ENCODE measurements around the gene ATP10A.

The ATP10A gene

GRCh38 chr15:25848325-25848724, 14.8 kb downstream of the ATP10A start:
- TF ChIP-seq ZFP3 (CRISPR knock-in tag; IDR thresholded peaks at IDR 0.05): no peak
- TF ChIP-seq ZNF70 (CRISPR knock-in tag; IDR thresholded peaks at IDR 0.05): no peak
- no peak for TF ChIP-seq TOX (CRISPR knock-in tag; IDR thresholded peaks at IDR 0.05; ENCODE audit: borderline replicate concordance)
- no peak for TF ChIP-seq ZNF565 (CRISPR knock-in tag; conservative IDR thresholded peaks at IDR 0.05; ENCODE audit: low read depth)
- no peak for TF ChIP-seq POU6F1 (CRISPR knock-in tag; IDR thresholded peaks at IDR 0.05; ENCODE audit: borderline replicate concordance, low read depth)
- no peak for ATAC-seq

- TF ChIP-seq ZNF8 (CRISPR knock-in tag; IDR thresholded peaks at IDR 0.05) (no peak), ISL1 (CRISPR knock-in tag; IDR thresholded peaks at IDR 0.05) (no peak), GLIS3 (CRISPR knock-in tag; IDR thresholded peaks at IDR 0.05) (no peak), ZFP30 (CRISPR knock-in tag; IDR thresholded peaks at IDR 0.05) (no peak), ESRRG (CRISPR knock-in tag; IDR thresholded peaks at IDR 0.05) (no peak), PPARA (CRISPR knock-in tag; IDR thresholded peaks at IDR 0.05; ENCODE audit: borderline replicate concordance) (no peak), BACH2 (CRISPR knock-in tag; IDR thresholded peaks at IDR 0.05; ENCODE audit: borderline replicate concordance) (no peak), CREB5 (CRISPR knock-in tag; IDR thresholded peaks at IDR 0.05; ENCODE audit: low read depth) (no peak), TCF4 (CRISPR knock-in tag; IDR thresholded peaks at IDR 0.05; ENCODE audit: borderline replicate concordance) (no peak), SNAI2 (CRISPR knock-in tag; IDR thresholded peaks at IDR 0.05) (no peak), CSDC2 (CRISPR knock-in tag; IDR thresholded peaks at IDR 0.05) (no peak), OSR1 (CRISPR knock-in tag; IDR thresholded peaks at IDR 0.05) (no peak), POU6F1 (CRISPR knock-in tag; IDR thresholded peaks at IDR 0.05; ENCODE audit: borderline replicate concordance, low read depth) (no peak), ZNF70 (CRISPR knock-in tag; IDR thresholded peaks at IDR 0.05) (no peak)
- no peak for ATAC-seq
These were observed 16.1 kb downstream of the ATP10A start for GRCh38 chr15:25847051-25847450.

- TF ChIP-seq ZFP30 (CRISPR knock-in tag; IDR thresholded peaks at IDR 0.05) (no peak), ZNF70 (CRISPR knock-in tag; IDR thresholded peaks at IDR 0.05) (no peak), TSHZ2 (CRISPR knock-in tag; IDR thresholded peaks at IDR 0.05) (no peak), SNAI2 (CRISPR knock-in tag; IDR thresholded peaks at IDR 0.05) (no peak), PATZ1 (CRISPR knock-in tag; IDR thresholded peaks at IDR 0.05; ENCODE audit: borderline replicate concordance) (no peak), TOX (CRISPR knock-in tag; IDR thresholded peaks at IDR 0.05; ENCODE audit: borderline replicate concordance) (no peak), ESRRG (CRISPR knock-in tag; IDR thresholded peaks at IDR 0.05) (no peak), CSDC2 (CRISPR knock-in tag; IDR thresholded peaks at IDR 0.05) (no peak), TCF4 (CRISPR knock-in tag; IDR thresholded peaks at IDR 0.05; ENCODE audit: borderline replicate concordance) (no peak), PPARA (CRISPR knock-in tag; IDR thresholded peaks at IDR 0.05; ENCODE audit: borderline replicate concordance) (no peak), ZC3H10 (CRISPR knock-in tag; IDR thresholded peaks at IDR 0.05) (no peak), POU6F1 (CRISPR knock-in tag; IDR thresholded peaks at IDR 0.05; ENCODE audit: borderline replicate concordance, low read depth) (no peak), ZFP3 (CRISPR knock-in tag; IDR thresholded peaks at IDR 0.05) (no peak), GLIS3 (CRISPR knock-in tag; IDR thresholded peaks at IDR 0.05) (no peak)
- ATAC-seq: no peak
These were observed 16.8 kb downstream of the ATP10A start for GRCh38 chr15:25846377-25846776.
